Endothelial cell of umbilical vein (primary cell): ENCODE results near the gene HSP90B1. TPM values are rescaled to one million over a fixed set of nuclear protein-coding genes. Genes with fewer than 3 reads are reported as not detected.
A peak's percentile ranks its signal among the peaks of the same experiment; 100 is the strongest.

Experiments used
- BruUV-seq: library from RNA; stranded (reverse); fragments of 400-500 nt; replicated peaks from 2 replicates; lab custom pipeline; 2021; lab: Mats Ljungman, UMichigan
- CTCF ChIA-PET: fragments of 300-600, 350-600 bp; sonication (Branson Sonifier 250); formaldehyde crosslinking; loops from one replicate; lab custom pipeline; 2021; ENCODE audit warnings: antibody characterized with exemption, inconsistent platforms; lab: Charles Lee
- POLR2A ChIA-PET: fragments of 300-600, 350-600 bp; sonication (Branson Sonifier 250); formaldehyde crosslinking; loops from one replicate; lab custom pipeline; 2021; ENCODE audit warnings: antibody characterized with exemption, inconsistent platforms; lab: Charles Lee
- DNase-seq: peaks from one replicate; pipeline ENCODE4 v3.0.0-alpha.2; 2011; ENCODE audit warnings: low read depth, low spot score
- FAIRE-seq: peaks from 2 replicates; lab custom pipeline; 2011; peaks lifted over from hg19 to GRCh38; lab: Jason Lieb, UNC
- H2AFZ ChIP-seq: 2 replicates; pipeline ENCODE4 v1.6.0; 2012; ENCODE audit warnings: low read depth, low read length, control low read depth, inconsistent platforms
- H3K27ac ChIP-seq: 2 replicates; pipeline ENCODE4 v1.5.1; 2011; ENCODE audit warnings: low read depth, mild to moderate bottlenecking, control low read depth, low read length, moderate library complexity; ENCODE audit not compliant: insufficient read depth
- H3K27me3 ChIP-seq, 2 experiments: 2 replicates each; pipeline versions ENCODE4 v1.6.0 to v1.6.1; 2011; ENCODE audit warnings: low read length in 2 of 2, mixed read lengths in 1 of 2; ENCODE audit not compliant: control insufficient read depth in 2 of 2, insufficient read depth in 2 of 2
- H3K36me3 ChIP-seq, 2 experiments: 2 replicates in 1 of 2; 3 replicates in 1 of 2; pipeline ENCODE4 v1.5.1; 2011; ENCODE audit warnings: low read length in 2 of 2, mild to moderate bottlenecking in 1 of 2, moderate library complexity in 1 of 2; ENCODE audit not compliant: control insufficient read depth in 2 of 2, insufficient read depth in 2 of 2; ENCODE audit errors: extremely low read depth in 1 of 2
- H3K4me1 ChIP-seq: 3 replicates; pipeline ENCODE4 v1.5.1; 2011; ENCODE audit warnings: mild to moderate bottlenecking, low read length; ENCODE audit not compliant: control insufficient read depth, insufficient read depth; ENCODE audit errors: extremely low read depth
- H3K4me2 ChIP-seq: 2 replicates; pipeline ENCODE4 v1.6.1; 2011; ENCODE audit warnings: low read length, control low read depth, mixed read lengths; ENCODE audit not compliant: insufficient read depth
- H3K4me3 ChIP-seq, 3 experiments: fragments of 200-600 bp in 1 of 3; sonication (generic), shearing (Covaris generic) in 1 of 3; replicated peaks in 1 of 3; 2 replicates each; pipeline ENCODE4 v1.5.1; 2011 to 2016; ENCODE audit warnings: control low read depth in 3 of 3, low read length in 3 of 3, mild to moderate bottlenecking in 2 of 3, inconsistent platforms in 1 of 3, low read depth in 1 of 3, moderate library complexity in 1 of 3; ENCODE audit not compliant: insufficient read depth in 1 of 3
- H3K79me2 ChIP-seq: 2 replicates; pipeline ENCODE4 v1.6.0; 2012; ENCODE audit warnings: low read length, inconsistent platforms; ENCODE audit not compliant: control insufficient read depth, insufficient read depth
- H3K9ac ChIP-seq: replicated peaks from 2 replicates; pipeline ENCODE3; 2011; ENCODE audit warnings: low read length, control low read depth; ENCODE audit not compliant: insufficient read depth; ENCODE audit errors: extremely low read depth
- H3K9me1 ChIP-seq: replicated peaks from 3 replicates; pipeline ENCODE4 v1.6.0; 2011; ENCODE audit warnings: mild to moderate bottlenecking, low read length; ENCODE audit not compliant: control insufficient read depth, insufficient read depth; ENCODE audit errors: extremely low read depth
- H3K9me3 ChIP-seq: replicated peaks from 2 replicates; pipeline ENCODE4 v1.5.1; 2012; ENCODE audit warnings: low read length, inconsistent platforms; ENCODE audit not compliant: control insufficient read depth, insufficient read depth
- H4K20me1 ChIP-seq: replicated peaks from 2 replicates; pipeline ENCODE3; 2011; ENCODE audit warnings: mild to moderate bottlenecking, low read length; ENCODE audit not compliant: control insufficient read depth, insufficient read depth; ENCODE audit errors: extremely low read depth
- EZH2 ChIP-seq: IDR thresholded peaks from 2 replicates; pipeline ENCODE4 v1.6.1; 2012; ENCODE audit warnings: borderline replicate concordance, low read depth, mild to moderate bottlenecking, moderate library complexity, low read length, inconsistent platforms; ENCODE audit not compliant: severe bottlenecking
- FOS ChIP-seq: IDR thresholded peaks from 2 replicates; pipeline ENCODE4 v1.6.1; 2011; ENCODE audit warnings: mild to moderate bottlenecking, low read length, moderate library complexity, borderline replicate concordance; ENCODE audit not compliant: insufficient read depth
- GATA2 ChIP-seq: IDR thresholded peaks from 2 replicates; pipeline ENCODE4 v1.7.0; 2011; ENCODE audit warnings: low read depth, mild to moderate bottlenecking, moderate library complexity, mixed read lengths, low read length; ENCODE audit not compliant: insufficient read length, insufficient read depth
- JUN ChIP-seq: IDR thresholded peaks from 2 replicates; pipeline ENCODE4 v1.6.1; 2011; ENCODE audit warnings: borderline replicate concordance, low read depth; ENCODE audit not compliant: insufficient read length, insufficient read depth
- MAX ChIP-seq: IDR thresholded peaks from 2 replicates; pipeline ENCODE4 v1.6.1; 2011; ENCODE audit not compliant: insufficient read depth, insufficient read length
- MYC ChIP-seq: IDR thresholded peaks from one replicate; pipeline ENCODE4 v1.6.1; 2011; ENCODE audit warnings: mild to moderate bottlenecking, low read depth, low read length
- POLR2A ChIP-seq: IDR thresholded peaks from 2 replicates; pipeline ENCODE4 v1.6.1; 2012; ENCODE audit warnings: low read depth, mild to moderate bottlenecking, control low read depth, low read length
- POLR2AphosphoS5 ChIP-seq: IDR thresholded peaks from 2 replicates; pipeline ENCODE4 v1.6.1; 2012; ENCODE audit warnings: low read depth, mild to moderate bottlenecking, control low read depth, low read length, moderate library complexity; ENCODE audit not compliant: insufficient read depth
- dilution Hi-C: fragments of 300-500 bp; cut with MboI; formaldehyde crosslinking; loops from one replicate; pipeline ENCODE4 v1.15.0; 2019; ENCODE audit warnings: low sequenced_read_pairs; ENCODE audit not compliant: extremely low pct_ligation_motif_present
- intact Hi-C: fragments of 100-400 bp; cut with micrococcal nuclease; formaldehyde crosslinking; loops from one replicate; pipeline ENCODE4 v1.10.0; 2022
- polyA plus RNA-seq, 4 experiments: library from polyadenylated mRNA; depleted of rRNA in 3 of 4; stranded (reverse) in 3 of 4; unstranded in 1 of 4; fragments of >200 nt; gene quantifications; 2 replicates each; pipeline versions ENCODE4 v1.2.1 to v1.2.3, GENCODE V29; 2011 to 2012; ENCODE audit warnings: missing spikeins in 1 of 4
- total RNA-seq: library from RNA; stranded (reverse); gene quantifications from 2 replicates; pipeline ENCODE4 v1.2.3, GENCODE V29; 2021
- TF ChIP-seq, protein P1 (sequence below), 2 donors: IDR thresholded peaks; 1 replicate in 1 of 2; 2 replicates in 1 of 2; pipeline ENCODE4 v1.5.1; 2011; ENCODE audit warnings: low read length in 2 of 2, mild to moderate bottlenecking in 2 of 2, moderate library complexity in 2 of 2, control low read depth in 1 of 2, inconsistent platforms in 1 of 2, low read depth in 1 of 2; ENCODE audit not compliant: insufficient read depth in 1 of 2; ENCODE audit errors: extremely low read depth in 1 of 2

Gene HSP90B1
- total and polyA plus RNA-seq, 2 donors (not counting 3 experiments of a cell fraction or from before 2014, with no cell fraction given) = 310 to 1,310 TPM

DNA sequence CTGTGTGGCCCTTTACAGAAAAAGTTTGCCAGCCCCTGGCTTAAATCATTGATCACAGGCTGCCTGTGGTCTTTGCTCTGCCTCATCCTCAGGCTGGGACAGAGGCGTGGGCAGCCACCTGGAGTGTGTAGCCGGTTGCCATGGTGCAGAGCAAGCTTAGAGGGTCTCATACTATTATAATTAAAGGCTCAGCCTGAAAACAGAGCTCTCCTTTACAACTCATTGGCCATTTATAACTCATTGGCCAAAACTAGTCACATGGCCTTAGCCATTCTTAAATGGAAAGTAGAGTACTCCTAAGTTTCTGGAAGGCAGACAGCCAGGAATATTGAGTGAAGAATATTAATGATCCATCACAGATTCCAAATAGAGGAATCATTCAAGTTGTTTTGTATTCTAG is 3.0 kb downstream of the HSP90B1 start:
- H3K9me3 ChIP-seq = no peaks in the 10 kb centered on the region
- peaks cover 4% of the 10 kb centered on the region for H4K20me1 ChIP-seq
- CTCF ChIA-PET = interaction anchor here (1.5 kb wide), 1 partner anchor 162 kb away, joined by 4 read pairs; no protein-coding TSS in a partner anchor
- H3K27me3 ChIP-seq = no peaks in the 10 kb centered on the region
- H3K27ac ChIP-seq = no peak overlapping the region
- peaks cover 24 to 28% of the 10 kb centered on the region in 2 experiments for H3K36me3 ChIP-seq
- peaks cover 66% of the 10 kb centered on the region for H3K79me2 ChIP-seq
- FAIRE-seq = no peak
- H3K9ac ChIP-seq = no peak overlapping the region
- BruUV-seq = no TSS peak
- POLR2A ChIA-PET = no interaction called here
- H3K4me3 ChIP-seq = no peak overlapping the region
- intact Hi-C loops (no loop called here), dilution Hi-C loops (no loop called here)
- H2AFZ ChIP-seq = no peak overlapping the region
- no peak for DNase-seq
- peaks cover 35% of the 10 kb centered on the region for H3K4me1 ChIP-seq
- no peak for TF ChIP-seq EZH2
- no peak for TF ChIP-seq POLR2A
- TF ChIP-seq GATA2 = no peak
- no peak for TF ChIP-seq JUN
- TF ChIP-seq MYC = no peak
- TF ChIP-seq, protein P1, sequence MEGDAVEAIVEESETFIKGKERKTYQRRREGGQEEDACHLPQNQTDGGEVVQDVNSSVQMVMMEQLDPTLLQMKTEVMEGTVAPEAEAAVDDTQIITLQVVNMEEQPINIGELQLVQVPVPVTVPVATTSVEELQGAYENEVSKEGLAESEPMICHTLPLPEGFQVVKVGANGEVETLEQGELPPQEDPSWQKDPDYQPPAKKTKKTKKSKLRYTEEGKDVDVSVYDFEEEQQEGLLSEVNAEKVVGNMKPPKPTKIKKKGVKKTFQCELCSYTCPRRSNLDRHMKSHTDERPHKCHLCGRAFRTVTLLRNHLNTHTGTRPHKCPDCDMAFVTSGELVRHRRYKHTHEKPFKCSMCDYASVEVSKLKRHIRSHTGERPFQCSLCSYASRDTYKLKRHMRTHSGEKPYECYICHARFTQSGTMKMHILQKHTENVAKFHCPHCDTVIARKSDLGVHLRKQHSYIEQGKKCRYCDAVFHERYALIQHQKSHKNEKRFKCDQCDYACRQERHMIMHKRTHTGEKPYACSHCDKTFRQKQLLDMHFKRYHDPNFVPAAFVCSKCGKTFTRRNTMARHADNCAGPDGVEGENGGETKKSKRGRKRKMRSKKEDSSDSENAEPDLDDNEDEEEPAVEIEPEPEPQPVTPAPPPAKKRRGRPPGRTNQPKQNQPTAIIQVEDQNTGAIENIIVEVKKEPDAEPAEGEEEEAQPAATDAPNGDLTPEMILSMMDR (IDR thresholded peaks at IDR 0.05; ENCODE audit: extremely low read depth in 1 of 2, insufficient read depth in 1 of 2, low read depth in 1 of 2, low read length in 2 of 2) = no peak
- no peak for TF ChIP-seq MAX
- TF ChIP-seq FOS = no peak
- no peak for TF ChIP-seq POLR2AphosphoS5
- H3K4me2 ChIP-seq = peak overlapping the region; percentile 95
- H3K9me1 ChIP-seq = no peaks in the 10 kb centered on the region
